GM19025 (cell line): ENCODE results near the gene ROR2.
"Not testable (repeated sequence)": the region's sequence is repeated elsewhere in the genome, so short reads cannot be mapped to it uniquely, and the experiment has no call there.

Source experiments
- ATAC-seq: cut with Tn5 transposase; IDR thresholded peaks from one replicate; pipeline ENCODE4 v1.9.1; 2021; ENCODE audit warnings: mild to moderate bottlenecking, low read depth, moderate library complexity; ENCODE audit not compliant: unreplicated experiment

Gene ROR2

GRCh38 chr9:91807643-91808246 lies 142.3 kb downstream of the ROR2 start:
- no peak for ATAC-seq

- ATAC-seq: no peak
Measured at GRCh38 chr9:91805031-91805430, 145.0 kb downstream of the ROR2 start.

GRCh38 chr9:91803970-91804752 lies 145.9 kb downstream of the ROR2 start:
- ATAC-seq: no peak

- ATAC-seq: no peak
Measured at GRCh38 chr9:91803151-91803940, 146.7 kb downstream of the ROR2 start.

- no peak for ATAC-seq
Measured at GRCh38 chr9:91802391-91802790, 147.6 kb downstream of the ROR2 start.

GRCh38 chr9:91800473-91801030 lies 149.5 kb downstream of the ROR2 start:
- no peak for ATAC-seq

- no peak for ATAC-seq
Measured at GRCh38 chr9:91799113-91799744, 150.8 kb downstream of the ROR2 start.

- ATAC-seq: not testable (repeated sequence)
Measured at GRCh38 chr9:91798273-91799112, 151.5 kb downstream of the ROR2 start.

- not testable (repeated sequence) for ATAC-seq
Measured at GRCh38 chr9:91797517-91797916, 152.5 kb downstream of the ROR2 start.

GRCh38 chr9:91796516-91796915 lies 153.5 kb downstream of the ROR2 start:
- not testable (repeated sequence) for ATAC-seq

GRCh38 chr9:91795598-91796241 lies 154.3 kb downstream of the ROR2 start:
- ATAC-seq: no peak

GRCh38 chr9:91793371-91793770 lies 156.7 kb downstream of the ROR2 start:
- not testable (repeated sequence) for ATAC-seq

GRCh38 chr9:91790917-91791316 lies 159.1 kb downstream of the ROR2 start:
- no peak for ATAC-seq

- ATAC-seq: no peak
Measured at GRCh38 chr9:91789941-91790340, 160.1 kb downstream of the ROR2 start.

- no peak for ATAC-seq
Measured at GRCh38 chr9:91787931-91788330, 162.1 kb downstream of the ROR2 start.

- ATAC-seq: no peak
Measured at GRCh38 chr9:91786132-91786896, 163.7 kb downstream of the ROR2 start.

GRCh38 chr9:91785447-91785842 lies 164.6 kb downstream of the ROR2 start:
- no peak for ATAC-seq

- no peak for ATAC-seq
Measured at GRCh38 chr9:91784673-91785446, 165.2 kb downstream of the ROR2 start.
